GM20000 (cell line): ENCODE data around the gene NYNRIN.
"Not testable (repeated sequence)": the region's sequence is repeated elsewhere in the genome, so short reads cannot be mapped to it uniquely, and the experiment has no call there.

Experiments
- DNase-seq: peaks from one replicate; pipeline ENCODE4 v3.0.0; 2012; ENCODE audit warnings: low spot score
- TF ChIP-seq, protein P1 (sequence below): IDR thresholded peaks from 2 replicates; pipeline ENCODE4 v1.5.1; 2012; ENCODE audit warnings: mild to moderate bottlenecking, control low read depth; ENCODE audit errors: extremely low read depth, missing control alignments

Gene NYNRIN

DNA sequence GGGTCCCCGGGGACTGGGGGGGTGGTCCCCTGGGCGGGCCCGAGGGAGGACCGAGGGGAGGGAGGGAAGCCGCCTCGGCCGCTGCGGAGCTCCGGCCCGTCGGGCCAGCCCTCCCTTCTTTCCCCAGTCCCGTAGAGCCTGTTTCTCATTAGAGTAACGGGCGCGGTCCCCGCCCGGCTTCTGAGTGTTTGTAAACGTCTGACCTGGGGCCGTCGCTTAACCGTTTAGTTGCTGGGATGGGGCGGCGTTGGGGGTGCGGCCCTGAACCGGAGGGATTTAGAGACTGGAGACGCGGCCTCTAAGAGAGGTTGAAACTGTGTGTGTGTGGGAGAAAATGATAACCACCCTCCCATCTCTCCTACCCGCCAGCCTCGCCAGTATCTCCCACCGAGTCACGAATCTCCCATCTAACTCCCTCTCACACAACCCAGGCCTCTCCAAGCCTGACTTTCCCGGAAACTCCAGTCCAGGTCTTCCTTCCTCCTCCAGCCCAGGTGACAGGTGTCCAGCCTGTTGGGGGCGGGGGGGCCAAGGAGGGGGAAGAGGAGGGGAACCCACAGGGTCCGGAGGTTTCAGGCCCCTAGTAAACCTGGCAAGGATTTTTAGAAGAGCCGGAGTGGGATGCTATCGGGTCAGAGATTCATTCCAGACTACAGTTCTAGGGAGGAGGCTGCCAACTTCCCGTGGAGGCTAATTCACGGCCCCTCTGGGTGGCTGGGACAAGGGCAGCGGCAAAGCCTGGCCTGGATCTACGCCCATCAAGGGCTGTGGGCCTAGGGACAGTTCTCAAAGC lies 31.9 kb upstream of the NYNRIN start:
- TF ChIP-seq, protein P1, sequence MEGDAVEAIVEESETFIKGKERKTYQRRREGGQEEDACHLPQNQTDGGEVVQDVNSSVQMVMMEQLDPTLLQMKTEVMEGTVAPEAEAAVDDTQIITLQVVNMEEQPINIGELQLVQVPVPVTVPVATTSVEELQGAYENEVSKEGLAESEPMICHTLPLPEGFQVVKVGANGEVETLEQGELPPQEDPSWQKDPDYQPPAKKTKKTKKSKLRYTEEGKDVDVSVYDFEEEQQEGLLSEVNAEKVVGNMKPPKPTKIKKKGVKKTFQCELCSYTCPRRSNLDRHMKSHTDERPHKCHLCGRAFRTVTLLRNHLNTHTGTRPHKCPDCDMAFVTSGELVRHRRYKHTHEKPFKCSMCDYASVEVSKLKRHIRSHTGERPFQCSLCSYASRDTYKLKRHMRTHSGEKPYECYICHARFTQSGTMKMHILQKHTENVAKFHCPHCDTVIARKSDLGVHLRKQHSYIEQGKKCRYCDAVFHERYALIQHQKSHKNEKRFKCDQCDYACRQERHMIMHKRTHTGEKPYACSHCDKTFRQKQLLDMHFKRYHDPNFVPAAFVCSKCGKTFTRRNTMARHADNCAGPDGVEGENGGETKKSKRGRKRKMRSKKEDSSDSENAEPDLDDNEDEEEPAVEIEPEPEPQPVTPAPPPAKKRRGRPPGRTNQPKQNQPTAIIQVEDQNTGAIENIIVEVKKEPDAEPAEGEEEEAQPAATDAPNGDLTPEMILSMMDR: no peak
- peak; percentile 88 for DNase-seq

DNA sequence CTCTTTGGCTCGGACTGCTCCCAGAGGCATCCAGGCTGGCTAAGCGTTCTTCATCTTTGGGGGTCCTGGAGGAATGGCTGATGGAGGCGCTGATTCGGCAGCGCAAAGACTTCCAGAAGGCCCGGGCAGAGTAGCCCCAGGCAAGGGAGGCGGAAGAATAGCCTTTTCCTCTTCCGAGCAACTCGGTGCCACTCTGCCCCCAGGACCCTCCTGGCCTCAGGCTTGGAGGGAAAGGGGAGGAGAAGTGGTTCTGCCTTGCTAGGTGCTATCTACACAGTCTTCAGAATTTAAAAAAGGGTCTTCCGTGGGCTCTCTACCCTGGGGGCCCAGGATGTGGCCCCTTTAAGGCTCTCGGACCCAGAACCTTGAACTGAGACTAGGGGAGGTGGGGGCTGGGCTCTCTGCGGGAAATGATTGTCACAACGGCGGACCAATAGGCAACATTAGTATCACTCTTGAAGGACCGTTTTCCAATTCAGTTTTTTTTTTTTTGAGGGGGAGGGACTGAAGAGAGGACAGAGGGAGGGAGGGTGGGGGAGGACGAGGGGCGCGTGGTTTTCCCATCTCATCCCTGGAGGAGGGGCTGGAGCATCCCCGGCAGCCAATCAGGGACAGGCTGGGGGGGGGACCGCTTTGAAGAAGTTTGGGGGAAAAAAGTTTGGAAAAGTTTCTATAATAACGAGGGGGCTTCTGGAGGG lies 31.1 kb upstream of the NYNRIN start, which contains the start of gene NFATC4:
NFATC4 (plus strand) TSS at position 671 of the 698 bp plus-strand sequence. CDS start 157 bp downstream, outside the sequence.
- peak; percentile 86 for DNase-seq
- TF ChIP-seq, protein P1: no peak

DNA sequence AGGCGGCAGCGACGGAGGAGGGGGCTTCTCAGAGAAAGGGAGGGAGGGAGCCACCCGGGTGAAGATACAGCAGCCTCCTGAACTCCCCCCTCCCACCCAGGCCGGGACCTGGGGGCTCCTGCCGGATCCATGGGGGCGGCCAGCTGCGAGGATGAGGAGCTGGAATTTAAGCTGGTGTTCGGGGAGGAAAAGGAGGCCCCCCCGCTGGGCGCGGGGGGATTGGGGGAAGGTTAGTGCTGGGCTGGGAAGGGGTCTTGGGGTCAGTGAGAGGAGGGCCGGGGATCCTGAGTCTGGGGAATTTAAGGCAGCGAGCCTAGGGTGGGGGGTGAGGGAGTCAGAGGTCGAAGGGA lies 30.6 kb upstream of the NYNRIN start:
- peak; percentile 60 for DNase-seq
- TF ChIP-seq, protein P1: no peak

DNA sequence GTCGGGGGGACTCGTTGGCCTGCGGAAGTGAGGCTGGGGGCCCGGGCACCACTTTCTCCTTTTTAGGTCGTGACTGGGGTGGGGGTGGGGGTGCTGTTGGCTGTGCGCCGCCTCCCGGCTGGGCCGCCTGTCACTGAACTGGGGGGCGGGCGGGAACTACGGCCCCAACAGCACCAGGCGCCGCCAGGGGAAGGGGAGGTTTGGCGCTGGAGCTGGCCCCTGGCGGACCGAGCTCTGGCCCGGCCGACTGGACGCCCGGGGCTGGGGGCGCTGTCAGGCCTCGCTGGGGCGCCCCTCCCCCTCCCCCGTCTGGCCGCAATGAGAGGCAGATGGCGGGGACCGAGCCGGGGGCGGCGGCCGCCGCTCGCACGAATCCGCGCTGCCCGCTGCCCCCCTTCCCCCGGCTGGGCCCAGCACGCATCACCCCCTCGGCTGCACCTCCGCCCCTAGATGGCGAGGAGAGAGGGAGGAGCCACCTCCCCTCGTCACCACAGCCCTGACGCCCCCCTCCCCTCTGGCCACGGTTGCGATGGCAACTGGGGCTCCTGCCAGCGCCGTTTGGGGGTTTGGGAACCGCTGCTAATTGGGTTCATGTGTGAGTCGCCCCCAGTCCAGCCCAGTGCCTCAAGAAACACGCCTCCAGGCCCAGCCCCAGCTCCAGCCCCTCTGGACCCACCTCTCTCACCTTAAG lies 30.1 kb upstream of the NYNRIN start:
- TF ChIP-seq, protein P1: no peak
- peak; percentile 82 for DNase-seq

DNA sequence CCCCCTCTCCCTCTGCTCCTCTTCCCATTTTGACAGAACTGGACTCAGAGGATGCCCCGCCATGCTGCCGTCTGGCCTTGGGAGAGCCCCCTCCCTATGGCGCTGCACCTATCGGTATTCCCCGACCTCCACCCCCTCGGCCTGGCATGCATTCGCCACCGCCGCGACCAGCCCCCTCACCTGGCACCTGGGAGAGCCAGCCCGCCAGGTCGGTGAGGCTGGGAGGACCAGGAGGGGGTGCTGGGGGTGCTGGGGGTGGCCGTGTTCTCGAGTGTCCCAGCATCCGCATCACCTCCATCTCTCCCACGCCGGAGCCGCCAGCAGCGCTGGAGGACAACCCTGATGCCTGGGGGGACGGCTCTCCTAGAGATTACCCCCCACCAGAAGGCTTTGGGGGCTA lies 29.3 kb upstream of the NYNRIN start:
- TF ChIP-seq, protein P1: no peak
- no peak for DNase-seq

DNA sequence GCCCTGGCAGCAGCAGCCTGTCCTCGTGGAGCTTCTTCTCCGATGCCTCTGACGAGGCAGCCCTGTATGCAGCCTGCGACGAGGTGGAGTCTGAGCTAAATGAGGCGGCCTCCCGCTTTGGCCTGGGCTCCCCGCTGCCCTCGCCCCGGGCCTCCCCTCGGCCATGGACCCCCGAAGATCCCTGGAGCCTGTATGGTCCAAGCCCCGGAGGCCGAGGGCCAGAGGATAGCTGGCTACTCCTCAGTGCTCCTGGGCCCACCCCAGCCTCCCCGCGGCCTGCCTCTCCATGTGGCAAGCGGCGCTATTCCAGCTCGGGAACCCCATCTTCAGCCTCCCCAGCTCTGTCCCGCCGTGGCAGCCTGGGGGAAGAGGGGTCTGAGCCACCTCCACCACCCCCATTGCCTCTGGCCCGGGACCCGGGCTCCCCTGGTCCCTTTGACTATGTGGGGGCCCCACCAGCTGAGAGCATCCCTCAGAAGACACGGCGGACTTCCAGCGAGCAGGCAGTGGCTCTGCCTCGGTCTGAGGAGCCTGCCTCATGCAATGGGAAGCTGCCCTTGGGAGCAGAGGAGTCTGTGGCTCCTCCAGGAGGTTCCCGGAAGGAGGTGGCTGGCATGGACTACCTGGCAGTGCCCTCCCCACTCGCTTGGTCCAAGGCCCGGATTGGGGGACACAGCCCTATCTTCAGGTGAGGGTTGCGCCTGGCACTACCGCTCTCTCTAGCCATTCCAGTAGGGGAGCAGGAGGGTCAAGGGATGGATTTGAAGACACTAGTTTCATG lies 28.7 kb upstream of the NYNRIN start:
- TF ChIP-seq, protein P1: no peak
- DNase-seq: no peak

DNA sequence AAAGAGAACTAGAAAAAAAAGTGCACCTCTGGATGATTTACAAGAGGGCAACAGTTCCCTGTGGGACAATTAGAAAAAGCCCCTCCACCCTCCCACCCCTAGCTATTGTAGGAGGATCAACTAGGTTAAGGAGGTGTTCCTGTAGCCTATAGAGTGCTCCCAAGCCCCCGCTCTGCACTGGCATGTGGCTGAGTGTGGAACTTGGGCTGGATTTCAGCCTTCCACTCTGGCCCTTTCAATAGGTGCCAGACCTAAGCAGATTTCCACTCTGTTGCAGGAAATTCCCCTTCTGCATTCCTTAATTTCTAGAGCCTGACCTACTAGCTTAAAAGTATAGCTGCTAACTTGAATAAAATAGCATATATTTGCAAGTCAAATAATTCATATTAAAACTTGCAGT lies 28.1 kb upstream of the NYNRIN start:
- TF ChIP-seq, protein P1: no peak
- DNase-seq: no peak

DNA sequence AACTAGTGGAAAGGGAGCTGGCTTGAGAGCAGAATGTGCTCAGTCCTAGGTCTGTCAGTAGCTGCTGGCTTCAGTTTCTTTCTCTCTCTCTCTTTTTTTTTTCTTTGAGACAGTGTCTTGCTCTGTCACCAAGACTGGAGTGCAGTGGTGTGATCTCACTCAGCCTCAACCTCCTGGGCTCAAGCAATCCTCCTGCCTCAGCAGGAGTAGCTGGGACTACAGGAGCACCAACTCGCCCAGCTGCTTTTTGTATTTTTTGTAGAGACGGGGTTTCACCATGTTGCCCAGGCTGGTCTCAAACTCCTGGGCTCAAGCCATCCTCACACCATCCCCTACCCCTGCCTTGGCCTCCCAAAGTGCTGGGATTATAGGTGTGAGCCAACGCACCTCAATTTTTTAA lies 27.2 kb upstream of the NYNRIN start:
- DNase-seq: not testable (repeated sequence)
